Keratinocyte (primary cell): Measurements from ENCODE around the gene SEPTIN14. TPM values are rescaled to one million over a fixed set of nuclear protein-coding genes. Genes with fewer than 3 reads are reported as not detected.
"Not testable (repeated sequence)": the region's sequence is repeated elsewhere in the genome, so short reads cannot be mapped to it uniquely, and the experiment has no call there.

Source experiments
- DNase-seq: peaks from one replicate; pipeline ENCODE4 v3.0.0-alpha.2; 2011; ENCODE audit warnings: low read depth, missing footprints, low spot score
- FAIRE-seq: peaks from 2 replicates; lab custom pipeline; 2011; peaks lifted over from hg19 to GRCh38; lab: Jason Lieb, UNC
- H2AFZ ChIP-seq: 2 replicates; pipeline ENCODE4 v1.6.0; 2012; ENCODE audit warnings: low read length, control low read depth, inconsistent platforms; ENCODE audit not compliant: control insufficient read depth
- H3K27ac ChIP-seq: 2 replicates; pipeline ENCODE4 v1.5.1; 2011; ENCODE audit warnings: low read length; ENCODE audit not compliant: control insufficient read depth, insufficient read depth
- H3K27me3 ChIP-seq: 3 replicates; pipeline ENCODE4 v1.6.0; 2011; ENCODE audit warnings: low read length; ENCODE audit not compliant: control insufficient read depth, insufficient read depth; ENCODE audit errors: extremely low read depth
- H3K36me3 ChIP-seq, 2 experiments: 2 replicates in 1 of 2; 3 replicates in 1 of 2; pipeline ENCODE4 v1.5.1; 2011; ENCODE audit warnings: low read length in 2 of 2, mild to moderate bottlenecking in 1 of 2; ENCODE audit not compliant: control insufficient read depth in 2 of 2, insufficient read depth in 2 of 2; ENCODE audit errors: extremely low read depth in 1 of 2
- H3K4me1 ChIP-seq: 3 replicates; pipeline ENCODE4 v1.5.1; 2011; ENCODE audit warnings: low read length; ENCODE audit not compliant: control insufficient read depth, insufficient read depth; ENCODE audit errors: extremely low read depth
- H3K4me2 ChIP-seq: 3 replicates; pipeline ENCODE4 v1.6.0; 2011; ENCODE audit warnings: low read depth, low read length; ENCODE audit not compliant: control insufficient read depth, insufficient read depth; ENCODE audit errors: extremely low read depth
- H3K4me3 ChIP-seq, 3 experiments: fragments of 200-600 bp in 1 of 3; sonication (generic) in 1 of 3; 2 replicates in 2 of 3; 3 replicates in 1 of 3; pipeline ENCODE4 v1.5.1; 2011 to 2016; ENCODE audit warnings: low read length in 3 of 3, mild to moderate bottlenecking in 3 of 3, control low read depth in 2 of 3, inconsistent platforms in 1 of 3, low read depth in 1 of 3, mixed read lengths in 1 of 3, mixed run types in 1 of 3, moderate library complexity in 1 of 3; ENCODE audit not compliant: control insufficient read depth in 2 of 3, insufficient read depth in 2 of 3; ENCODE audit errors: extremely low read depth in 1 of 3
- H3K79me2 ChIP-seq: 2 replicates; pipeline ENCODE4 v1.6.0; 2012; ENCODE audit warnings: low read length; ENCODE audit not compliant: control insufficient read depth, insufficient read depth
- H3K9ac ChIP-seq: 3 replicates; pipeline ENCODE4 v1.6.0; 2011; ENCODE audit warnings: low read length; ENCODE audit not compliant: control insufficient read depth, insufficient read depth; ENCODE audit errors: extremely low read depth
- H3K9me1 ChIP-seq: 3 replicates; pipeline ENCODE4 v1.6.0; 2011; ENCODE audit warnings: low read length; ENCODE audit not compliant: control insufficient read depth, insufficient read depth; ENCODE audit errors: extremely low read depth
- H3K9me3 ChIP-seq: 2 replicates; pipeline ENCODE4 v1.5.1; 2012; ENCODE audit warnings: low read depth, low read length; ENCODE audit not compliant: control insufficient read depth
- H4K20me1 ChIP-seq: 3 replicates; pipeline ENCODE4 v1.6.0; 2011; ENCODE audit warnings: low read length; ENCODE audit not compliant: control insufficient read depth, insufficient read depth; ENCODE audit errors: extremely low read depth
- EZH2 ChIP-seq: IDR thresholded peaks from one replicate; pipeline ENCODE4 v1.6.1; 2012; ENCODE audit warnings: inconsistent platforms, mild to moderate bottlenecking, low read length, moderate library complexity
- dilution Hi-C: fragments of 300-500 bp; cut with MboI; formaldehyde crosslinking; loops from one replicate; pipeline ENCODE4 v1.7.0; 2020; ENCODE audit warnings: low sequenced_read_pairs; ENCODE audit not compliant: extremely low pct_ligation_motif_present
- polyA plus RNA-seq, 5 experiments: library from polyadenylated mRNA; depleted of rRNA in 3 of 5; stranded (reverse) in 3 of 5; stranded (forward) in 1 of 5; unstranded in 1 of 5; fragments of >200 nt; gene quantifications; 1 replicate in 1 of 5; 2 replicates in 3 of 5; 3 replicates in 1 of 5; pipeline versions ENCODE4 v1.2.1 to v1.2.3, GENCODE V29; 2011 to 2012; ENCODE audit warnings: missing spikeins in 2 of 5, low read depth in 1 of 5, low replicate concordance in 1 of 5
- TF ChIP-seq, protein P1 (sequence below), 3 experiments: IDR thresholded peaks in 1 of 3; conservative IDR thresholded peaks in 1 of 3; optimal IDR thresholded peaks in 1 of 3; 2 replicates in 2 of 3; 3 replicates in 1 of 3; pipeline versions ENCODE3 to v1.5.1; 2011; ENCODE audit warnings: low read length in 3 of 3, mild to moderate bottlenecking in 3 of 3, moderate library complexity in 2 of 3, control low read depth in 1 of 3, inconsistent platforms in 1 of 3; ENCODE audit not compliant: insufficient read depth in 2 of 3; ENCODE audit errors: extremely low read depth in 1 of 3

The SEPTIN14 gene
- polyA plus RNA-seq, 1 donor (not counting 4 experiments of a cell fraction or from before 2014, with no cell fraction given): not detected

DNA sequence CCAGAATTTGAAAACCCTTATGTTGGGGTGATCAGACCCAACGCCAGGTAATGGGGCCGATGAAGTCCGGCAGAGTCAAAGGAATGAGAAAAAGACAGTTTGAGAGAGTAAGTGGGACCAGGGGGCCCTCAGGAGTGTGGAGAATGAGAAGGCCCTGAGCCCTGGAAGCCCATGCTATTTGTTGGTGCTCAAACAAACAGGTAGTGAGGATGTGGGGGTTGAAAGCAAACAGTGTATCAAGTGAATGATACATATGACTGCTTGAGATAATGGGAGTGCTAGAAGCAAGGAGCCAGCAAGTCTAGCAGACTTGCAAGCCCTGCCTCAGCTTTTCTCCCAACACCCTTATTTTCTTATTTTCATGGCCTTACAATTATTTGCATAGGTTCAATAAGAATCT, 11.2 kb upstream of the SEPTIN14 start:
- no peak for FAIRE-seq
- H3K9me1 ChIP-seq: no peaks in the 10 kb centered on the region
- H3K27ac ChIP-seq: no peak overlapping the region
- H3K4me1 ChIP-seq: no peaks in the 10 kb centered on the region
- no peaks in the 10 kb centered on the region for H3K9me3 ChIP-seq
- no peak for DNase-seq
- TF ChIP-seq EZH2: no peak
- TF ChIP-seq, protein P1, sequence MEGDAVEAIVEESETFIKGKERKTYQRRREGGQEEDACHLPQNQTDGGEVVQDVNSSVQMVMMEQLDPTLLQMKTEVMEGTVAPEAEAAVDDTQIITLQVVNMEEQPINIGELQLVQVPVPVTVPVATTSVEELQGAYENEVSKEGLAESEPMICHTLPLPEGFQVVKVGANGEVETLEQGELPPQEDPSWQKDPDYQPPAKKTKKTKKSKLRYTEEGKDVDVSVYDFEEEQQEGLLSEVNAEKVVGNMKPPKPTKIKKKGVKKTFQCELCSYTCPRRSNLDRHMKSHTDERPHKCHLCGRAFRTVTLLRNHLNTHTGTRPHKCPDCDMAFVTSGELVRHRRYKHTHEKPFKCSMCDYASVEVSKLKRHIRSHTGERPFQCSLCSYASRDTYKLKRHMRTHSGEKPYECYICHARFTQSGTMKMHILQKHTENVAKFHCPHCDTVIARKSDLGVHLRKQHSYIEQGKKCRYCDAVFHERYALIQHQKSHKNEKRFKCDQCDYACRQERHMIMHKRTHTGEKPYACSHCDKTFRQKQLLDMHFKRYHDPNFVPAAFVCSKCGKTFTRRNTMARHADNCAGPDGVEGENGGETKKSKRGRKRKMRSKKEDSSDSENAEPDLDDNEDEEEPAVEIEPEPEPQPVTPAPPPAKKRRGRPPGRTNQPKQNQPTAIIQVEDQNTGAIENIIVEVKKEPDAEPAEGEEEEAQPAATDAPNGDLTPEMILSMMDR (optimal IDR thresholded peaks at IDR 0.05 in 1 of 3, IDR thresholded peaks at IDR 0.05 in 1 of 3, conservative IDR thresholded peaks at IDR 0.05 in 1 of 3; ENCODE audit: extremely low read depth in 1 of 3, insufficient read depth in 2 of 3, low read length in 3 of 3): no peak
- dilution Hi-C loops: no loop called here
- H3K36me3 ChIP-seq: no peaks in the 10 kb centered on the region
- H3K27me3 ChIP-seq: no peaks in the 10 kb centered on the region
- H4K20me1 ChIP-seq: no peaks in the 10 kb centered on the region
- H2AFZ ChIP-seq: no peak overlapping the region
- H3K9ac ChIP-seq: no peak overlapping the region
- no peaks in the 10 kb centered on the region for H3K79me2 ChIP-seq
- no peak overlapping the region for H3K4me3 ChIP-seq
- no peak overlapping the region for H3K4me2 ChIP-seq

DNA sequence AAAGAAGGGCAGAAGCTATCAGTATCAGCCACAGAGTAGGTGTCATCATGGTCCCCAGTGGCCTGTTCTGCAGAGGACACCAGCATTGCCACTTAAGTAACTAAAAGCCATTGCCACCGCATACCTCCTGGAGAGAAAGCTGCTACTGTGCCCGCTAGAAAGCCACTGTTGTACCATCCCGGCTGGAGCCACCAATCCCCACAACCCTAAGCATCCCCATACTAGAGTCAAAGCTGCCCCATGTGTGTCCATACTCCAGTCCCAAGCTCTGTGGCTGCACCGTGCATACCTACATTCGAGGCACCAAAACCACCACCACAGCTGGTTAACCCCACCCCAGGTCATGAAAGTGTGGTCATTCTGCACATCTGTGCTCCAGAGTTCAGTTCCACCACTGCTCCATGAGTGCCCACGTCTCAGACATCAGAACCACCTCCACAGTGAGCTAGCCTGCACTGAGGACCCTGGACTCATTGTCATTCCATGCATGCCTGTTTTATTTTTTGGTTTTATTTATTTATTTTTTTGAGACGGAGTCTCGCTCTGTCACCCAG, 9.5 kb upstream of the SEPTIN14 start:
- no peak overlapping the region for H2AFZ ChIP-seq
- H3K4me1 ChIP-seq: no peaks in the 10 kb centered on the region
- H3K36me3 ChIP-seq: no peaks in the 10 kb centered on the region
- FAIRE-seq (no peak), DNase-seq (no peak)
- no peaks in the 10 kb centered on the region for H3K9me3 ChIP-seq
- no peak overlapping the region for H3K4me3 ChIP-seq
- TF ChIP-seq EZH2: no peak
- TF ChIP-seq, protein P1 (optimal IDR thresholded peaks at IDR 0.05 in 1 of 3, IDR thresholded peaks at IDR 0.05 in 1 of 3, conservative IDR thresholded peaks at IDR 0.05 in 1 of 3; ENCODE audit: extremely low read depth in 1 of 3, insufficient read depth in 2 of 3, low read length in 3 of 3): no peak
- no peaks in the 10 kb centered on the region for H3K79me2 ChIP-seq
- no peak overlapping the region for H3K9ac ChIP-seq
- no peak overlapping the region for H3K4me2 ChIP-seq
- no peak overlapping the region for H3K27ac ChIP-seq
- H3K9me1 ChIP-seq: no peaks in the 10 kb centered on the region
- dilution Hi-C loops: no loop called here
- H4K20me1 ChIP-seq: no peaks in the 10 kb centered on the region
- no peaks in the 10 kb centered on the region for H3K27me3 ChIP-seq

DNA sequence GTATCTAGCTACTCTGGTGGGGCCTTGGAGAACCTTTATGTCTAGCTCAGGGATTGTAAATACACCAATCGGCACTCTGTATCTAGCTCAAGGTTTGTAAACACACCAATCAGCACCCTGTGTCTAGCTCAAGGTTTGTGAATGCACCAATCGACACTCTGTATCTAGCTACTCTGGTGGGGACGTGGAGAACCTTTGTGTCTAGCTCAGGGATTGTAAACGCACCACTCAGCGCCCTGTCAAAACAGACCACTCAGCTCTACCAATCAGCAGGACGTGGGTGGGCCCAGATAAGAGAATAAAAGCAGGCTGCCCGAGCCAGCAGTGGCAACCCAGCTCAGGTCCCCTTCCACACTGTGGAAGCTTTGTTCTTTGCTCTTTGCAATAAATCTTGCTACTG, 6.4 kb upstream of the SEPTIN14 start:
- H3K9ac ChIP-seq, H4K20me1 ChIP-seq, H3K9me3 ChIP-seq, H3K4me3 ChIP-seq, FAIRE-seq, dilution Hi-C loops, DNase-seq, H3K9me1 ChIP-seq, H3K79me2 ChIP-seq, H3K4me1 ChIP-seq, H3K4me2 ChIP-seq, H3K27me3 ChIP-seq, H3K27ac ChIP-seq, H3K36me3 ChIP-seq, H2AFZ ChIP-seq: not testable (repeated sequence)

DNA sequence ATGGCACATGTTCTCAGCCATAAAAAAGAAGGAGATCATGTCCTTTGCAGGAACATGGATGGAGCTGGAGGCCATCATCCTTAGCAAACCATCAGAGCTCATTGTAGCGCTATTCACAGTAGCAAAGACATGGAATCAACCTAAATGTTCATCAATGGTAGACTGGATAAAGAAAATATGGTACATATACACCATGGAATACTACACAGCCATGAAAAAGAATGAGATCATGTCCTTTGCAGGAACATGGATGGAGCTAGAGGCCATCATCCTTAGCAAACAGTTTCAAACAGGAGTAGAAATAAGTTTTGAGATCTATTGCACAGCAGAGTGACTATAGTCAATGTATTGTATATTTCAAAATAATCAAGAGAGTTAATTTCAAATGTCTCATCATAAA, 17.4 kb downstream of the SEPTIN14 start:
- dilution Hi-C loops: not testable (repeated sequence)

More for the DNA sequence above, 17.4 kb downstream of the SEPTIN14 start:
- not testable (repeated sequence) for H3K27ac ChIP-seq, H2AFZ ChIP-seq, H3K9me1 ChIP-seq, DNase-seq, H3K9ac ChIP-seq, H3K36me3 ChIP-seq, H3K9me3 ChIP-seq, H3K4me2 ChIP-seq, H3K27me3 ChIP-seq, H3K4me3 ChIP-seq, H3K4me1 ChIP-seq, FAIRE-seq, H4K20me1 ChIP-seq, H3K79me2 ChIP-seq
